ENCODE data around the gene BST1. TPM values are rescaled to one million over a fixed set of nuclear protein-coding genes. Genes with fewer than 3 reads are reported as not detected.
A peak's percentile ranks its signal among the peaks of the same experiment; 100 is the strongest.
"Not testable (repeated sequence)": the region's sequence is repeated elsewhere in the genome, so short reads cannot be mapped to it uniquely, and the experiment has no call there.

BST1 gene
- total RNA-seq, 2 experiments from 2014 or later, result 0.60 to 0.71 TPM

GRCh38 chr4:15714646-15715435 is 12.0 kb downstream of the BST1 start:
- no peaks in the 10 kb centered on the region for H3K36me3 Mint-ChIP-seq (ENCODE audit: low read depth)
- peaks cover 12% of the 10 kb centered on the region for H3K27me3 Mint-ChIP-seq (ENCODE audit: low read depth)
- no peak for ATAC-seq
- H3K27ac Mint-ChIP-seq, result no peak overlapping the region
- H3K9me3 Mint-ChIP-seq (ENCODE audit: insufficient read depth), result no peaks in the 10 kb centered on the region
- no peak overlapping the region for H3K4me3 Mint-ChIP-seq
- H3K4me1 Mint-ChIP-seq (ENCODE audit: low read depth), result no peaks in the 10 kb centered on the region
- ChIA-PET CTCF (interaction anchor here (2.1 kb wide), 1 partner anchor 91 kb away, joined by 5 read pairs; no protein-coding TSS in a partner anchor), POLR2A (no interaction called here)
- no peak for DNase-seq

GRCh38 chr4:15716115-15716514 is 13.2 kb downstream of the BST1 start:
- Mint-ChIP-seq H3K4me3 (no peak overlapping the region), H3K36me3 (ENCODE audit: low read depth) (no peaks in the 10 kb centered on the region), H3K4me1 (ENCODE audit: low read depth) (no peaks in the 10 kb centered on the region), H3K9me3 (ENCODE audit: insufficient read depth) (no peaks in the 10 kb centered on the region), H3K27ac (no peak overlapping the region), H3K27me3 (ENCODE audit: low read depth) (peaks cover 12% of the 10 kb centered on the region)
- ChIA-PET POLR2A (no interaction called here), CTCF (interaction anchor here (0.9 to 2.1 kb wide), 3 partner anchors 23 to 166 kb away, joined by 3 to 5 read pairs (median 4); no protein-coding TSS in a partner anchor)
- ATAC-seq (no peak), DNase-seq (no peak)

GRCh38 chr4:15717086-15717485 is 14.2 kb downstream of the BST1 start:
- CTCF ChIA-PET, result interaction anchor here (0.9 to 2.1 kb wide), 2 partner anchors 88 to 239 kb away, joined by 3 to 5 read pairs; no protein-coding TSS in a partner anchor
- DNase-seq (no peak), ATAC-seq (no peak)
- no peaks in the 10 kb centered on the region for H3K9me3 Mint-ChIP-seq (ENCODE audit: insufficient read depth)
- H3K36me3 Mint-ChIP-seq (ENCODE audit: low read depth), result no peaks in the 10 kb centered on the region
- no peak overlapping the region for H3K27ac Mint-ChIP-seq
- H3K4me1 Mint-ChIP-seq (ENCODE audit: low read depth), result no peaks in the 10 kb centered on the region
- POLR2A ChIA-PET, result no interaction called here
- no peak overlapping the region for H3K4me3 Mint-ChIP-seq
- H3K27me3 Mint-ChIP-seq (ENCODE audit: low read depth), result peaks cover 10% of the 10 kb centered on the region

DNA sequence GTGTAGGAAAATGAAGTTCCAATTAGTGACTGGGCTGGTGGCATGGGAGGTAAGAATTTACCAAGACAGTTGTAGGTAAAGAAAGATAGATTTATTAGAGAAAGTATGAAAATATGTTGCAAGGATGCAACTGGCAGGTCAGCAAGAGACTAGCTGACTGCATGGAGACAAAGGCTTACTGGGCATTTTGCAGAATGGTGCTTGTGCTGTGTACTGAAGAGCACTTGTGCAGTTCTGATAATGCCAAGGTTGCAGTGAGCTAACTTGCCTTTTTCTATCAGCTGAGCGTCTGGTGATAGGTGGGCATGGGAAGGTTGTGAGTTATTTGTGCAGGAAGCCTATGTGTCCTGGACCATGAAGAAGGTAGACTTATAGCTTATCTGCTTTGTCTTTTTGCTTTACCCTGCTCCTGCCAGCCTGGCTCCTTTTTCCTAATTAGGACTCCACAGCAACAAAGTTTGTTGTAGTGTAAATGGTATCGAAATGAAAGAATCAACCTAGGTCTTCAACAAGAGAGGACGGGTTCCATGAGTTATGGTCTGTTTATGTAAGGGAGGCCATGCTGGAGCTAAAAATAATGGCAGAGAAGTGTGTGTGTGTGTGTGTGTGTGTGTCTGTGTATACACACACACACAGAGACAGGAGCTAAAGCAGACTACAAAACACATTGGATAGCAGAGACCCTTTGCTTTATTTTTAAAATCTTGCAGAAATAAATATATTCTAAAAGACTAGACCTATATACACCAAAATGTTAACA is 15.0 kb downstream of the BST1 start:
- Mint-ChIP-seq H3K4me1 (ENCODE audit: low read depth) (no peaks in the 10 kb centered on the region), H3K4me3 (no peak overlapping the region), H3K27me3 (ENCODE audit: low read depth) (peaks cover 7% of the 10 kb centered on the region), H3K27ac (no peak overlapping the region), H3K9me3 (ENCODE audit: insufficient read depth) (no peaks in the 10 kb centered on the region), H3K36me3 (ENCODE audit: low read depth) (no peaks in the 10 kb centered on the region)
- ATAC-seq, result no peak
- ChIA-PET CTCF (interaction anchor here (0.9 to 1.0 kb wide), 2 partner anchors 39 to 238 kb away, joined by 3 read pairs; no protein-coding TSS in a partner anchor), POLR2A (no interaction called here)
- no peak for DNase-seq

DNA sequence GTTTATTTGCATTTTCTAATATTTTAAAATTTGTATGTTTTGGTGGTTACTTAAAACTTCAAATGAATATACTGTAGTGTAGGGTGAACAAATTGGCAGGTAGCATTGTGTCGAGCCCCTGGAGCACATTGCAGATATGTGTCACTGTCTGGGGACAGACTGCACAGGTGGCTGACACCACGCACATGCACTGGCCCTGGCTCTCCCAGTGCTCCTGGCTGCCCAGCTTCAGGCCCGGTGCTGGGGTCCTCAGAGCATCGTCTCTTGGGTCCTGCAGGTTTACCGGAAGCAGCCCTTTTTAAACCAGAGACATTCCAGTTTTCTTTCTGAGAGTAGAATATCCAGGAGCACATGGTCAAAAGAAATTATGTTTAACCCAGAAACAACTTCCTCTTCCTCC is 15.6 kb downstream of the BST1 start:
- ATAC-seq, result no peak
- ChIA-PET CTCF (interaction anchor here (1.0 kb wide), 1 partner anchor 39 kb away, joined by 3 read pairs; no protein-coding TSS in a partner anchor), POLR2A (no interaction called here)
- no peaks in the 10 kb centered on the region for H3K36me3 Mint-ChIP-seq (ENCODE audit: low read depth)
- no peaks in the 10 kb centered on the region for H3K4me1 Mint-ChIP-seq (ENCODE audit: low read depth)
- H3K4me3 Mint-ChIP-seq, result no peak overlapping the region
- peaks cover 6% of the 10 kb centered on the region for H3K27me3 Mint-ChIP-seq (ENCODE audit: low read depth)
- no peak for DNase-seq
- H3K27ac Mint-ChIP-seq, result no peak overlapping the region
- no peaks in the 10 kb centered on the region for H3K9me3 Mint-ChIP-seq (ENCODE audit: insufficient read depth)

GRCh38 chr4:15718959-15719358 is 16.1 kb downstream of the BST1 start:
- ATAC-seq (no peak), DNase-seq (no peak)
- Mint-ChIP-seq H3K27ac (no peak overlapping the region), H3K36me3 (ENCODE audit: low read depth) (no peaks in the 10 kb centered on the region), H3K27me3 (ENCODE audit: low read depth) (peaks cover 6% of the 10 kb centered on the region), H3K9me3 (ENCODE audit: insufficient read depth) (no peaks in the 10 kb centered on the region), H3K4me3 (no peak overlapping the region), H3K4me1 (ENCODE audit: low read depth) (no peaks in the 10 kb centered on the region)
- ChIA-PET POLR2A (no interaction called here), CTCF (no interaction called here)

DNA sequence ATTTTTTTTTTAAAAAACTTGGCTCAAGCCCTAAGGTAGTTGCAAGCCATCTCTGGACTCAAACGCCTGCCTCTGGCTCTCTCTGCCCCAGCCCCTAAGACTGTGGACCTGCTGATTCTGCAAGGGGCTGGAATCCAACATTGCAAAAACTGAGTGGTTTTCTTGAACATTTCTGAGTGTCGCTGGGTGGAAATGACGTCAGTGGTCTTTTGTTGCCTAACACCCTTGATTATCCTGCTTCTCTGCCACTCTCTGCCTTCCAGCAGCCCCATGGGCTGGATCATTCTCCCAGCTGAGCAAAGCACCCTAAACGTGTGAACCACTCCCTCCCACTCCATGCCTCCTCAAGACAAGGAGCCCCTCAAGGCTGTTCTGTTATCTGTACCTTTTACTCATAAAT is 16.6 kb downstream of the BST1 start:
- ChIA-PET CTCF (interaction anchor here (1.7 kb wide), 1 partner anchor 164 kb away, joined by 4 read pairs; no protein-coding TSS in a partner anchor), POLR2A (interaction anchor here (1.1 kb wide), 1 partner anchor 38 kb away, joined by 4 read pairs; the partner anchor contains the start of gene FAM200B)
- Mint-ChIP-seq H3K27ac (no peak overlapping the region), H3K4me3 (no peak overlapping the region), H3K4me1 (ENCODE audit: low read depth) (no peaks in the 10 kb centered on the region), H3K27me3 (ENCODE audit: low read depth) (peaks cover 6% of the 10 kb centered on the region), H3K36me3 (ENCODE audit: low read depth) (no peaks in the 10 kb centered on the region), H3K9me3 (ENCODE audit: insufficient read depth) (no peaks in the 10 kb centered on the region)
- ATAC-seq (no peak), DNase-seq (no peak)

- H3K27ac Mint-ChIP-seq, result no peak overlapping the region
- H3K36me3 Mint-ChIP-seq (ENCODE audit: low read depth), result no peaks in the 10 kb centered on the region
- POLR2A ChIA-PET, result no interaction called here
- DNase-seq (no peak), ATAC-seq (no peak)
- H3K9me3 Mint-ChIP-seq (ENCODE audit: insufficient read depth), result no peaks in the 10 kb centered on the region
- no peaks in the 10 kb centered on the region for H3K4me1 Mint-ChIP-seq (ENCODE audit: low read depth)
- no peak overlapping the region for H3K4me3 Mint-ChIP-seq
- CTCF ChIA-PET, result interaction anchor here (1.7 kb wide), 1 partner anchor 162 kb away, joined by 4 read pairs; no protein-coding TSS in a partner anchor
- H3K27me3 Mint-ChIP-seq (ENCODE audit: low read depth), result peaks cover 7% of the 10 kb centered on the region
These were observed 18.0 kb downstream of the BST1 start for GRCh38 chr4:15720851-15721250.

- no peak for ATAC-seq
- ChIA-PET POLR2A (no interaction called here), CTCF (interaction anchor here (0.7 to 1.5 kb wide), 2 partner anchors 231 to 232 kb away, joined by 3 to 4 read pairs; no protein-coding TSS in a partner anchor)
- DNase-seq, result no peak
- Mint-ChIP-seq H3K4me1 (ENCODE audit: low read depth) (peaks cover 6% of the 10 kb centered on the region), H3K4me3 (no peak overlapping the region), H3K27ac (no peak overlapping the region), H3K36me3 (ENCODE audit: low read depth) (no peaks in the 10 kb centered on the region), H3K9me3 (ENCODE audit: insufficient read depth) (no peaks in the 10 kb centered on the region), H3K27me3 (ENCODE audit: low read depth) (peaks cover 13% of the 10 kb centered on the region)
These were observed 22.7 kb downstream of the BST1 start for GRCh38 chr4:15725608-15726007.

DNA sequence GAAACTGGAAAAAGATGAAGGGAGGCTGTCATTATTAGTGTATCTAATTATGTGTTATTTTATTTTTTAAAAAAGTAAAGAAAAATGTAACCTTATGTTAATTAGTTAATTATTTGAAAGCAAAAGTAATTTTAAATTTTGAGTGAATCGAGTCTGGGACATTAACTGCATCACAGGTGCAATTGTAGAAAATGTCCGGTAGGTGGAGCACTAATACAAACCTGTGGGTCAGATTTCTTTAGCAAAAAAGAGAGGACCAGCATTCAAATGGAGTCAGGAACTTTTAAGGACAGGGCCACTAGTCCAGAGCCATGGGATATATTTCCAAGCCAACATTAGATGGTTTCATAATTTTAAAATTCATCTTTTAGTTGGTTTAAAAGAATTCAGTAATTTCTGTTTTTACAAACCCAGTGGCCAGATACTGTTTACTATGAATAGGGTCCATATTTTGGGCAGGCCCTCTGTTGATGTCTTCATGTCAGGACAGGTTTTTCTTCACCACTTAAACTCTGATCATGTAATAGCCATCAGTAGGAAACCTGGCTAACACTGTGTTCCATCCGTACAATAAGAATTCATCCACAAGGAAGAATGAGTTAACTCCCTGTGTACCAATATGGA is 27.2 kb downstream of the BST1 start:
- H3K27me3 Mint-ChIP-seq (ENCODE audit: low read depth), result peaks cover 13% of the 10 kb centered on the region
- peak; percentile 60 for DNase-seq
- H3K4me1 Mint-ChIP-seq (ENCODE audit: low read depth), result peaks cover 28% of the 10 kb centered on the region
- peak; percentile 53 for ATAC-seq
- H3K9me3 Mint-ChIP-seq (ENCODE audit: insufficient read depth), result no peaks in the 10 kb centered on the region
- no peak overlapping the region for H3K4me3 Mint-ChIP-seq
- peaks cover 3% of the 10 kb centered on the region for H3K36me3 Mint-ChIP-seq (ENCODE audit: low read depth)
- no peak overlapping the region for H3K27ac Mint-ChIP-seq
- CTCF ChIA-PET, result interaction anchor here (0.7 to 3.5 kb wide), 8 partner anchors 8 to 228 kb away, joined by 3 to 29 read pairs (median 7); no protein-coding TSS in a partner anchor
- POLR2A ChIA-PET, result interaction anchor here (0.6 kb wide), 1 partner anchor 108 kb away, joined by 3 read pairs; no protein-coding TSS in a partner anchor

DNA sequence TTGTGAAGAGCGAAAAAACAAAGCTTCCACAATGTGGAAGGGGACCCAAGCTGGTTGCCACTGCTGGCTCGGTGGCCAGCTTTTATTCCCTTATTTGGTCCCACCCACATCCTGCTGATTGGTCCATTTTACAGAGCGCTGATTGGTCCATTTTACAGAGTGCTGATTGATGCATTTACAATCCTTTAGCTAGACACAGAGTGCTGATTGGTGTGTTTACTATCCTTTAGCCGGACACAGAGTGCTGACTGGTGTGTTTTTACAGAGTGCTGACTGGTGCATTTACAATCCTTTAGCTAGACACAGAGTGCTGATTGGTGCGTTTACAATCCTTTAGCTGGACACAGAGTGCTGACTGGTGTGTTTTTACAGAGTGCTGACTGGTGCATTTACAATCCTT is 30.2 kb downstream of the BST1 start:
- H3K36me3 Mint-ChIP-seq (ENCODE audit: low read depth); POLR2A ChIA-PET; DNase-seq; H3K9me3 Mint-ChIP-seq (ENCODE audit: insufficient read depth); H3K4me3 Mint-ChIP-seq; H3K27ac Mint-ChIP-seq; H3K27me3 Mint-ChIP-seq (ENCODE audit: low read depth); ATAC-seq: not testable (repeated sequence)
- H3K4me1 Mint-ChIP-seq (ENCODE audit: low read depth), result peaks cover 46% of the 10 kb centered on the region
- CTCF ChIA-PET, result interaction anchor here (0.6 to 3.5 kb wide), 5 partner anchors 22 to 223 kb away, joined by 3 to 29 read pairs (median 5); no protein-coding TSS in a partner anchor

All from activated CD8-positive, alpha-beta T cell treated with anti-CD3 and anti-CD28 coated beads, Interleukin-2, amount 10 ng/mL, durations not matched to agents 7 days and 5 days (primary cell).